Nephron progenitor cell (in vitro differentiated cells): ENCODE measurements around the gene LRP1.
A peak's percentile ranks its signal among the peaks of the same experiment; 100 is the strongest.

Source experiments
- DNase-seq: peaks from one replicate; pipeline ENCODE4 v3.0.0; 2021
- H3K27ac Mint-ChIP-seq: 2 replicates; pipeline ENCODE4 v1.8.0; 2021; ENCODE audit warnings: mild to moderate bottlenecking, moderate library complexity, mixed read lengths
- H3K27me3 Mint-ChIP-seq: 2 replicates; pipeline ENCODE4 v1.8.0; 2021; ENCODE audit warnings: mild to moderate bottlenecking, low read depth, mixed read lengths; ENCODE audit not compliant: poor library complexity
- H3K36me3 Mint-ChIP-seq: 2 replicates; pipeline ENCODE4 v1.8.0; 2021; ENCODE audit warnings: low read depth, mixed read lengths
- H3K4me1 Mint-ChIP-seq: 2 replicates; pipeline ENCODE4 v1.8.0; 2021; ENCODE audit warnings: mixed read lengths
- H3K4me3 Mint-ChIP-seq: 2 replicates; pipeline ENCODE4 v1.8.0; 2021; ENCODE audit warnings: mild to moderate bottlenecking, moderate library complexity, mixed read lengths
- H3K9me3 Mint-ChIP-seq: 2 replicates; pipeline ENCODE4 v1.8.0; 2021; ENCODE audit warnings: mild to moderate bottlenecking, moderate library complexity, mixed read lengths
- CTCF ChIP-seq: fragments of 200-600 bp; sonication (generic); IDR thresholded peaks from 2 replicates; pipeline ENCODE4 v1.5.0; 2021; ENCODE audit warnings: antibody characterized with exemption

The LRP1 gene

GRCh38 chr12:57183939-57184725 is 55.8 kb downstream of the LRP1 start:
- TF ChIP-seq CTCF: no peak

GRCh38 chr12:57185403-57185802 is 57.1 kb downstream of the LRP1 start:
- Mint-ChIP-seq H3K27me3 (peaks cover 5% of the 10 kb centered on the region), H3K27ac (no peak overlapping the region), H3K4me1 (peaks cover 16% of the 10 kb centered on the region), H3K9me3 (no peaks in the 10 kb centered on the region), H3K4me3 (no peak overlapping the region), H3K36me3 (peaks cover 39% of the 10 kb centered on the region)
- TF ChIP-seq CTCF: no peak
- no peak for DNase-seq

More at GRCh38 chr12:57183939-57184725, 55.8 kb downstream of the LRP1 start:
- H3K36me3 Mint-ChIP-seq: peaks cover 42% of the 10 kb centered on the region
- no peak for DNase-seq
- peaks cover 5% of the 10 kb centered on the region for H3K27me3 Mint-ChIP-seq
- no peak overlapping the region for H3K27ac Mint-ChIP-seq
- no peaks in the 10 kb centered on the region for H3K9me3 Mint-ChIP-seq
- no peak overlapping the region for H3K4me3 Mint-ChIP-seq
- peaks cover 16% of the 10 kb centered on the region for H3K4me1 Mint-ChIP-seq

GRCh38 chr12:57185906-57186508 is 57.7 kb downstream of the LRP1 start:
- Mint-ChIP-seq H3K4me1 (peaks cover 15% of the 10 kb centered on the region), H3K27me3 (peaks cover 5% of the 10 kb centered on the region), H3K36me3 (peaks cover 39% of the 10 kb centered on the region), H3K27ac (peak overlapping the region; percentile 96), H3K9me3 (no peaks in the 10 kb centered on the region), H3K4me3 (no peak overlapping the region)
- no peak for TF ChIP-seq CTCF
- DNase-seq: no peak

DNA sequence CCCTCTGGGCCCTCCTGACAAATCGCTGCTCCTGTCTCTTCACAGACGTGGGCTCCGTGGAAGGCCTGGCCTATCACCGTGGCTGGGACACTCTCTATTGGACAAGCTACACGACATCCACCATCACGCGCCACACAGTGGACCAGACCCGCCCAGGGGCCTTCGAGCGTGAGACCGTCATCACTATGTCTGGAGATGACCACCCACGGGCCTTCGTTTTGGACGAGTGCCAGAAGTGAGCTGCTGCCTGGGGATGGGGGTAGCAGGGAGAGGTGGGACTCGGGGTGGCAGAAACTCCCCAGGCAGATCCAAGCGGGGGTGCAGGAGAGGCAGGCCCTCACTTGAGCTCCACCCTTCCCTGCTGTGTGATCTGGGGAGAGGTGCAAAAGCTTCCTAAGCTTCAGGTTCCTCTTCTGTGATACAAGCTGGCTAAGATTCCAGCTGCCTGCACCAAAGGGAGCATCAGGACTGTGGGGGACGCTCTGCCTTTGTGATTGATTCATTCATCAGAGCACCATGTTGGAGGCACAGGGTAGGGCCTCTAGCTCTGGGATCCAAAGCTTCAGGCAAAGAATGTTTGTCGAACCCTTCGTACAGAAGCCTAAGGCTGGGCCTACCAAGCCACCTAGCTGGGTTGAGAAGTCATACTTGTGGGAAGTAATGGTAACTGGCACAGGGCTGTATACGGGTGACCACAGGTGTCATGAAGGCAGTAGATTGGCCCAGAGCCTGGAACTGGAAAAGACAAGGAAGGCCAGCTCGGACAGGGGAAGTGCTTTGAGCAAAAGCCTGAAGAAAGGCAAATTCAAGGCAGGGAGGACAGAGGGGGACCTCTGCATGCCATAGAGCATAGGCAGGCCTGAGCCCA is 59.2 kb downstream of the LRP1 start:
- no peak for TF ChIP-seq CTCF
- Mint-ChIP-seq H3K4me3 (no peak overlapping the region), H3K4me1 (peaks cover 6% of the 10 kb centered on the region), H3K36me3 (peaks cover 52% of the 10 kb centered on the region), H3K27me3 (peaks cover 3% of the 10 kb centered on the region), H3K9me3 (no peaks in the 10 kb centered on the region), H3K27ac (peak overlapping the region; percentile 29)
- DNase-seq: no peak

- peaks cover under 1% of the 10 kb centered on the region for H3K4me1 Mint-ChIP-seq
Observed at GRCh38 chr12:57188090-57188425, 59.8 kb downstream of the LRP1 start.

More at GRCh38 chr12:57188090-57188425, 59.8 kb downstream of the LRP1 start:
- Mint-ChIP-seq H3K4me3 (no peak overlapping the region), H3K9me3 (no peaks in the 10 kb centered on the region), H3K36me3 (peaks cover 50% of the 10 kb centered on the region), H3K27ac (no peak overlapping the region), H3K27me3 (no peaks in the 10 kb centered on the region)
- TF ChIP-seq CTCF: no peak
- DNase-seq: no peak
